Stomach (tissue), 4 donors: ENCODE measurements around the gene TREM1.

ENCODE experiments used
- EP300 ChIP-seq: sonication (generic); formaldehyde crosslinking; IDR thresholded peaks from one replicate; pipeline ENCODE4 v1.6.1; 2017; ENCODE audit warnings: antibody characterized with exemption
- TF ChIP-seq, protein P1 (sequence below), 7 experiments: fragments of 450-650 bp in 4 of 7; fragments of 200-600 bp in 3 of 7; sonication (generic) in 3 of 7; IDR thresholded peaks; one replicate each; pipeline ENCODE4 v1.5.1; 2016 to 2019; ENCODE audit warnings: antibody characterized with exemption in 7 of 7, control low read depth in 2 of 7, mild to moderate bottlenecking in 1 of 7

GRCh38 chr6:41269716-41270115, 16.8 kb downstream of the TREM1 start:
- TF ChIP-seq, protein P1, sequence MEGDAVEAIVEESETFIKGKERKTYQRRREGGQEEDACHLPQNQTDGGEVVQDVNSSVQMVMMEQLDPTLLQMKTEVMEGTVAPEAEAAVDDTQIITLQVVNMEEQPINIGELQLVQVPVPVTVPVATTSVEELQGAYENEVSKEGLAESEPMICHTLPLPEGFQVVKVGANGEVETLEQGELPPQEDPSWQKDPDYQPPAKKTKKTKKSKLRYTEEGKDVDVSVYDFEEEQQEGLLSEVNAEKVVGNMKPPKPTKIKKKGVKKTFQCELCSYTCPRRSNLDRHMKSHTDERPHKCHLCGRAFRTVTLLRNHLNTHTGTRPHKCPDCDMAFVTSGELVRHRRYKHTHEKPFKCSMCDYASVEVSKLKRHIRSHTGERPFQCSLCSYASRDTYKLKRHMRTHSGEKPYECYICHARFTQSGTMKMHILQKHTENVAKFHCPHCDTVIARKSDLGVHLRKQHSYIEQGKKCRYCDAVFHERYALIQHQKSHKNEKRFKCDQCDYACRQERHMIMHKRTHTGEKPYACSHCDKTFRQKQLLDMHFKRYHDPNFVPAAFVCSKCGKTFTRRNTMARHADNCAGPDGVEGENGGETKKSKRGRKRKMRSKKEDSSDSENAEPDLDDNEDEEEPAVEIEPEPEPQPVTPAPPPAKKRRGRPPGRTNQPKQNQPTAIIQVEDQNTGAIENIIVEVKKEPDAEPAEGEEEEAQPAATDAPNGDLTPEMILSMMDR (IDR thresholded peaks at IDR 0.05), result no peak
- TF ChIP-seq EP300, result no peak
